Measurements from ENCODE around the gene CYP27B1. TPM values are rescaled to one million over a fixed set of nuclear protein-coding genes. Genes with fewer than 3 reads are reported as not detected.
"Not testable (repeated sequence)": the region's sequence is repeated elsewhere in the genome, so short reads cannot be mapped to it uniquely, and the experiment has no call there.

CYP27B1 gene
- total RNA-seq, 1 donor from 2014 or later = 1.1 TPM

GRCh38 chr12:57793920-57794319 is 27.0 kb upstream of the CYP27B1 start:
- no peak for DNase-seq (ENCODE audit: extremely low read depth, low read depth, low spot score)

GRCh38 chr12:57783861-57784260 is 17.0 kb upstream of the CYP27B1 start:
- no peak for DNase-seq (ENCODE audit: extremely low read depth, low read depth, low spot score)

- DNase-seq (ENCODE audit: extremely low read depth, low read depth, low spot score) = no peak
Measured at GRCh38 chr12:57783466-57783801, 16.6 kb upstream of the CYP27B1 start.

GRCh38 chr12:57782608-57783465 is 16.0 kb upstream of the CYP27B1 start, which contains the start of gene TSFM:
TSS of gene TSFM (plus strand) at chr12:57782787. CDS start at chr12:57782802, 15 bp downstream.
- peak; percentile 68 for DNase-seq (ENCODE audit: extremely low read depth, low read depth, low spot score)

- DNase-seq (ENCODE audit: extremely low read depth, low read depth, low spot score) = no peak
Measured at GRCh38 chr12:57782243-57782607, 15.3 kb upstream of the CYP27B1 start.

- DNase-seq (ENCODE audit: extremely low read depth, low read depth, low spot score) = no peak
Measured at GRCh38 chr12:57781801-57782200, 14.9 kb upstream of the CYP27B1 start.

- DNase-seq (ENCODE audit: extremely low read depth, low read depth, low spot score) = no peak
Measured at GRCh38 chr12:57781244-57781643, 14.4 kb upstream of the CYP27B1 start.

GRCh38 chr12:57780284-57780897 is 13.5 kb upstream of the CYP27B1 start:
- no peak for DNase-seq (ENCODE audit: extremely low read depth, low read depth, low spot score)

GRCh38 chr12:57779736-57780135 is 12.9 kb upstream of the CYP27B1 start:
- DNase-seq (ENCODE audit: extremely low read depth, low read depth, low spot score) = no peak

GRCh38 chr12:57777911-57778310 is 11.0 kb upstream of the CYP27B1 start:
- DNase-seq (ENCODE audit: extremely low read depth, low read depth, low spot score) = no peak

- no peak for DNase-seq (ENCODE audit: extremely low read depth, low read depth, low spot score)
Measured at GRCh38 chr12:57777367-57777766, 10.5 kb upstream of the CYP27B1 start.

GRCh38 chr12:57776247-57776587 is 9.3 kb upstream of the CYP27B1 start:
- no peak for DNase-seq (ENCODE audit: extremely low read depth, low read depth, low spot score)

- DNase-seq (ENCODE audit: extremely low read depth, low read depth, low spot score) = no peak
Measured at GRCh38 chr12:57775563-57776246, 8.8 kb upstream of the CYP27B1 start.

GRCh38 chr12:57775044-57775443 is 8.2 kb upstream of the CYP27B1 start:
- DNase-seq (ENCODE audit: extremely low read depth, low read depth, low spot score) = no peak

- not testable (repeated sequence) for DNase-seq (ENCODE audit: extremely low read depth, low read depth, low spot score)
Measured at GRCh38 chr12:57774634-57775033, 7.8 kb upstream of the CYP27B1 start.

- DNase-seq (ENCODE audit: extremely low read depth, low read depth, low spot score) = no peak
Measured at GRCh38 chr12:57772429-57773322, 5.8 kb upstream of the CYP27B1 start, which contains the start of gene EEF1AKMT3. TSS of gene EEF1AKMT3 (plus strand) at chr12:57772614. CDS start at chr12:57772725, 111 bp downstream.

GRCh38 chr12:57771873-57772428 is 5.1 kb upstream of the CYP27B1 start, which contains the start of gene METTL1:
TSS of gene METTL1 (minus strand) at chr12:57772105. CDS start at chr12:57772083, 22 bp downstream.
- peak; percentile 77 for DNase-seq (ENCODE audit: extremely low read depth, low read depth, low spot score)

- no peak for DNase-seq (ENCODE audit: extremely low read depth, low read depth, low spot score)
Measured at GRCh38 chr12:57771236-57771872, 4.5 kb upstream of the CYP27B1 start.

GRCh38 chr12:57770734-57771133 is 3.9 kb upstream of the CYP27B1 start:
- no peak for DNase-seq (ENCODE audit: extremely low read depth, low read depth, low spot score)

GRCh38 chr12:57769594-57769993 is 2.7 kb upstream of the CYP27B1 start:
- no peak for DNase-seq (ENCODE audit: extremely low read depth, low read depth, low spot score)

All from glomerular endothelial cell (primary cell).